ENCODE results near the gene KRI1. TPM values are rescaled to one million over a fixed set of nuclear protein-coding genes. Genes with fewer than 3 reads are reported as not detected.

Gene KRI1
- total RNA-seq, 1 donor from 2014 or later: 18.4 TPM

DNA sequence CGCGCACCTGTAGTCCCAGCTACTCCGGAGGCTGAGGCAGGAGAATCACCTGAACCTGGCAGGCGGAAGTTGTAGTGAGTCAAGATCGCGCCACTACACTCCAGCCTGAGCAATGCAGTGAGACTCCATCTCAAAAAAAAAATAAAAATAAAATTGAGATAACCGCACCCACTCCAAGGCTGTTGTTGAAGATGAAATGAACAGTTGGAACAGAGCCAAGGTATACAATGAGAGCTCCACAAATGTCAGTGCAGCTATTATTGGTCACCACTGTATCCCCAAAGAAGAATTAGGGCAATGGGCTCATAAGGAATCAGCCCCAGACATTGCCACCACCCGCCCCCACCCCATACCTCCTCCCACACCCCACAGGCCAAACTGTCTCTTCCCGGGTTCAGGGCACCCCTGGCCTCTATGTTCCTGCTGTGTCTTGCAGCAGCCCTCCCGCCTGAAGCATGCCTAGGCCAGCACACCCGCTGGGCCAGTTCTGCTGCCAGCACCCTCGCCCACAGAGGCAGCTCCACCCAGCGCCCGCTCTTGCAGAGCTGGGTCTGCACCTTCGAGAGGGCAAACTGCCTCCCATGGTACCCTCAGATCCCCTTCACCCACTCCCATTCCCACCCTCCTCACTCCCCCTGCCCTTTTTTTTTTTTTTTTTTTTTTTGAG is 45.0 kb downstream of the KRI1 start:
- peaks cover 47% of the 10 kb centered on the region for H3K27me3 ChIP-seq (ENCODE audit: control insufficient read depth, insufficient read depth, low read length)
- H3K36me3 ChIP-seq (ENCODE audit: control insufficient read depth, insufficient read depth, low read length): no peaks in the 10 kb centered on the region
- no peak for DNase-seq (ENCODE audit: low read depth)
- H3K4me3 ChIP-seq (ENCODE audit: low read depth, low read length): no peak overlapping the region
- TF ChIP-seq, protein P1, sequence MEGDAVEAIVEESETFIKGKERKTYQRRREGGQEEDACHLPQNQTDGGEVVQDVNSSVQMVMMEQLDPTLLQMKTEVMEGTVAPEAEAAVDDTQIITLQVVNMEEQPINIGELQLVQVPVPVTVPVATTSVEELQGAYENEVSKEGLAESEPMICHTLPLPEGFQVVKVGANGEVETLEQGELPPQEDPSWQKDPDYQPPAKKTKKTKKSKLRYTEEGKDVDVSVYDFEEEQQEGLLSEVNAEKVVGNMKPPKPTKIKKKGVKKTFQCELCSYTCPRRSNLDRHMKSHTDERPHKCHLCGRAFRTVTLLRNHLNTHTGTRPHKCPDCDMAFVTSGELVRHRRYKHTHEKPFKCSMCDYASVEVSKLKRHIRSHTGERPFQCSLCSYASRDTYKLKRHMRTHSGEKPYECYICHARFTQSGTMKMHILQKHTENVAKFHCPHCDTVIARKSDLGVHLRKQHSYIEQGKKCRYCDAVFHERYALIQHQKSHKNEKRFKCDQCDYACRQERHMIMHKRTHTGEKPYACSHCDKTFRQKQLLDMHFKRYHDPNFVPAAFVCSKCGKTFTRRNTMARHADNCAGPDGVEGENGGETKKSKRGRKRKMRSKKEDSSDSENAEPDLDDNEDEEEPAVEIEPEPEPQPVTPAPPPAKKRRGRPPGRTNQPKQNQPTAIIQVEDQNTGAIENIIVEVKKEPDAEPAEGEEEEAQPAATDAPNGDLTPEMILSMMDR (IDR thresholded peaks at IDR 0.05; ENCODE audit: insufficient read depth, low read length, poor library complexity, severe bottlenecking): no peak

DNA sequence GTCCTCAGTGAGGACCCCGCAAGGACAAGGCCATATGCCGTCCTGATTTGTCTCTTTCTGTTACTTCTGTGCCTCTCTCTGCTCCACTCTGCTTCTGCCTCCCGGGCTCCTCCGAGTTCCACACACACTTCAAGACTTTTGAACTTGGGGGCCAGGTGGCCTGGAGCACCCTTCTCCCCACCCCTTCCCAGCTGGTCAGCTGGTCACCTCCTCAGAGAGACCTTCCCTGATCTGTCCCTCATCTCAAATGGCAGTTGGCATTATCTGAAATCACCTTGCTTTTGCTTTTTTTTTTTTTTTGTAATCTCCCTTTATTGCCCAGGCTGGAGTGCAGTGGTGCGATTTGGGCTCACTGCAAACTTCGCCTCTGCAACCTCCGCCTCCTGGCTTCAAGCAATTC is 46.4 kb downstream of the KRI1 start:
- Histone ChIP-seq H3K36me3 (ENCODE audit: control insufficient read depth, insufficient read depth, low read length) (no peaks in the 10 kb centered on the region), H3K27me3 (ENCODE audit: control insufficient read depth, insufficient read depth, low read length) (peaks cover 61% of the 10 kb centered on the region), H3K4me3 (ENCODE audit: low read depth, low read length) (no peak overlapping the region)
- DNase-seq (ENCODE audit: low read depth): no peak
- TF ChIP-seq, protein P1 (IDR thresholded peaks at IDR 0.05; ENCODE audit: insufficient read depth, low read length, poor library complexity, severe bottlenecking): no peak

DNA sequence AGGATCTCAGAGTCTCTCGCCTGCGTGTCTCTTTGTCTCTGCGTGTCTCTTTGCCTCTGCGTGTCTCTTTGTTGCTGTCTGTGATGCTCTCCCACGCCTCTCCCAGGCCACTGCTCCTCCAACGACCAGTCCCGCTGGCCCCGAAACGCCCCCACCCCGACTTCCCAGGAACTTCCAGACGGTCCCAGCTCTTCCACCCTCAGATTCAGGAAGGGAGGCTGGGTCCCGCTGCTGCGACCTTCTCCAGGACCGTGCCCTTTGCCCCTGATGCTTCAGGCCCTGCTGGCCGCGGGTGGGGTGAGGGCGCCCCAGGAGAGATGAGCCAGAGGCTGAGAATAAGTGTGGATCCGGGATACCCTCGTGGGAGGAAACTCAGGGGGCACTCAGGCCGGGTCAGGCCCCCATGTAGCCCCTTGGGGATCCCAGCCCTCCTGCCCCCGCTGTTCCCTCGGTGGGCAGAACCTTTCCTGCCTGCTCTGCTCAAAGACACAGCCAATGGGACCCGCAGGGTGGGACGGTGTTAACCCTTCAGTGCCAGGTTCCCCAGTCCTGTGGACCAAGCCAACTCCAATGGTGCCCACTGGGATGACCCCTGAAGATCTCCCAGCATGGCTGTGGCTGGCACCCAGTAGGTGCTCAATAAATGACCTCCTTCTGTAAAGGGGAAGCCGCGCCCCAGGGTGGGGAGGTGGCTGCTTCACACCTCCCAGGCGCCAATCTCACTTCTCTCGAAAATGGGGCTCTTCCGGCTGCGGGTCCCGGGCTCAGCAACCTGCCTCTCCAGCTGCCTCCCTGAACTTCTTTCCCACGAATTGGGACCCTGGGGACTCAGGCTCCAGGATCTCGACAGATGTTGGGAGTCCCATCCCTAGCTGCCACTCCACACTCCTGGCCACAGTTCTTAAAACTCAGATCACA is 47.1 kb downstream of the KRI1 start:
- TF ChIP-seq, protein P1 (IDR thresholded peaks at IDR 0.05; ENCODE audit: insufficient read depth, low read length, poor library complexity, severe bottlenecking): no peak
- no peak overlapping the region for H3K4me3 ChIP-seq (ENCODE audit: low read depth, low read length)
- H3K36me3 ChIP-seq (ENCODE audit: control insufficient read depth, insufficient read depth, low read length): no peaks in the 10 kb centered on the region
- peaks cover 68% of the 10 kb centered on the region for H3K27me3 ChIP-seq (ENCODE audit: control insufficient read depth, insufficient read depth, low read length)
- no peak for DNase-seq (ENCODE audit: low read depth)

DNA sequence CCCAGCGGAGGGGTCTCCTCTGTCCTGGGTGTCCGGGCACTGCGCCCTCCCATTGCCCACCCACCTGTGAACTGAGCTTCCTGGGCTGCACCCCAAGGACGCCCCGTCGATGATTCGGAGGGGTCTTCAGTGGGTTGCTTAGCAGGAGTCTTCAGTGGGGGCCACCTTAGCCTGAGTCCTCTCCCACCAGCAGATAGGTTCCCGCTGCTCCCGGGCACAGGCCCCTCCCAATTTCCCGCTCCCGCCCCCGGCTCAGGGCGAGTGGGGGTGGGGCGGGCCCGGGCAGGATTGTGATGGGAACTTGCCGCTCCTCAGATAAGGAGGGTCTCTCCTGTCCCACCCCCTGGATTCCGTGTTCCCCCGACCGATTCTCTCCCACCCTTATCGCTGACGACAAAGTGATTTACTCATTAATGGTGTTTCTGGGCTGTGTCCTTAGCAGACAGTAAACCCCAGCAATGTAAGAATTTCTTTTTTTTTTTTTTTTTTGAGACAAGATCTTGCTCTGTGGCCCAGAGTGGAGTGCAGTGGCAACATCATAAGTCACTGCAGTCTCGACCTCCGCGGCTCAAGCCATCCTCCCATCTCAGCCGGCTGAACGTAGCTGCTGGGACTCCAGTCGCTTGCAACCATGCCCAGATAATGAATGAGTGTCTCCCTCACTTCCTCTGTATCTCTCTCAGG is 47.9 kb downstream of the KRI1 start:
- H3K4me3 ChIP-seq (ENCODE audit: low read depth, low read length): peak overlapping the region; percentile 23
- H3K27me3 ChIP-seq (ENCODE audit: control insufficient read depth, insufficient read depth, low read length): peaks cover 74% of the 10 kb centered on the region
- DNase-seq (ENCODE audit: low read depth): no peak
- no peaks in the 10 kb centered on the region for H3K36me3 ChIP-seq (ENCODE audit: control insufficient read depth, insufficient read depth, low read length)
- TF ChIP-seq, protein P1 (IDR thresholded peaks at IDR 0.05; ENCODE audit: insufficient read depth, low read length, poor library complexity, severe bottlenecking): no peak

DNA sequence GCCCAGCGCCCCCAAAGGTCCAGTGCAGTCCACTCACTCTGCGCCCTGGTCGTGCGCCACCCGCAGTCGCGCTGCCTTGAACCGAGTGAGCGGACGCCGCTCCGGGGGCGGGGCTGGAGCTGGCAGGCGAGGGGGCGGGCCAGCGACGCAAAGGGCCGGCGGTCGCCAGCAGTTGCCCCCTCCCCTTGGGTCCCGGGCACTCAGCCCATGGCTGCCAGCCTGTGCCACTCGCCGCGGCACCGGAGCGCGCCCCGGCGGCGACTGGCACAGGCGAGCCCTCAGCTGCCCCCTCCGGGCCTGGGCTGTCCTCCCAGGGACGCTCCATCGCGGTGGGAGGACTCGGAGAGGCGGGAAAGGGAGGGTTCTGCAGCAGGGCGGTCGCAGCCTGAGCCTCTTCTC is 48.5 kb downstream of the KRI1 start, which contains the start of gene S1PR5:
Gene S1PR5, minus strand, starts transcription at position 87 of the 399 bp plus-strand sequence. CDS start 2,436 bp downstream, outside the sequence.
- Histone ChIP-seq H3K4me3 (ENCODE audit: low read depth, low read length) (peak within 1 kb of the TSS; percentile 23), H3K36me3 (ENCODE audit: control insufficient read depth, insufficient read depth, low read length) (no peaks in the 10 kb centered on the region), H3K27me3 (ENCODE audit: control insufficient read depth, insufficient read depth, low read length) (peaks cover 75% of the 10 kb centered on the region)
- DNase-seq (ENCODE audit: low read depth): no peak
- TF ChIP-seq, protein P1 (IDR thresholded peaks at IDR 0.05; ENCODE audit: insufficient read depth, low read length, poor library complexity, severe bottlenecking): no peak
